Choroid plexus epithelial cell (primary cell): ENCODE data around the gene VIPR1.

Experiments used
- DNase-seq: peaks from one replicate; pipeline ENCODE4 v3.0.0-alpha.2; 2010; ENCODE audit warnings: low read depth
- H3K4me3 ChIP-seq: 2 replicates; pipeline ENCODE4 v1.5.1; 2011; ENCODE audit warnings: low read depth, mild to moderate bottlenecking, control low read depth, low read length, moderate library complexity
- CTCF ChIP-seq: conservative IDR thresholded peaks from 2 replicates; pipeline ENCODE4 v1.5.1; 2011; ENCODE audit warnings: low read depth, mild to moderate bottlenecking, control low read depth, inconsistent platforms, low read length, moderate library complexity

Gene VIPR1

GRCh38 chr3:42511201-42511600 lies 8.8 kb downstream of the VIPR1 start:
- no peak for DNase-seq
- TF ChIP-seq CTCF = no peak

GRCh38 chr3:42511736-42512135 lies 9.3 kb downstream of the VIPR1 start:
- no peak for DNase-seq
- H3K4me3 ChIP-seq = no peak overlapping the region
- no peak for TF ChIP-seq CTCF

More at GRCh38 chr3:42511201-42511600, 8.8 kb downstream of the VIPR1 start:
- no peak overlapping the region for H3K4me3 ChIP-seq

GRCh38 chr3:42513121-42513520 lies 10.7 kb downstream of the VIPR1 start:
- DNase-seq = no peak
- H3K4me3 ChIP-seq = no peak overlapping the region
- TF ChIP-seq CTCF = no peak

GRCh38 chr3:42513521-42513920 lies 11.1 kb downstream of the VIPR1 start:
- no peak for TF ChIP-seq CTCF
- no peak overlapping the region for H3K4me3 ChIP-seq
- no peak for DNase-seq

- no peak for TF ChIP-seq CTCF
- no peak overlapping the region for H3K4me3 ChIP-seq
- DNase-seq = no peak
Measured at GRCh38 chr3:42514876-42515275, 12.4 kb downstream of the VIPR1 start.

GRCh38 chr3:42515391-42515916 lies 13.0 kb downstream of the VIPR1 start:
- no peak for DNase-seq
- TF ChIP-seq CTCF = no peak
- no peak overlapping the region for H3K4me3 ChIP-seq

GRCh38 chr3:42515976-42516375 lies 13.5 kb downstream of the VIPR1 start:
- H3K4me3 ChIP-seq = no peak overlapping the region
- no peak for TF ChIP-seq CTCF
- no peak for DNase-seq
